ENCODE results near the gene EFEMP1.

- TF ChIP-seq CHD1 (IDR thresholded peaks at IDR 0.05; ENCODE audit: low read length) = no peak
- TF ChIP-seq, protein P1, sequence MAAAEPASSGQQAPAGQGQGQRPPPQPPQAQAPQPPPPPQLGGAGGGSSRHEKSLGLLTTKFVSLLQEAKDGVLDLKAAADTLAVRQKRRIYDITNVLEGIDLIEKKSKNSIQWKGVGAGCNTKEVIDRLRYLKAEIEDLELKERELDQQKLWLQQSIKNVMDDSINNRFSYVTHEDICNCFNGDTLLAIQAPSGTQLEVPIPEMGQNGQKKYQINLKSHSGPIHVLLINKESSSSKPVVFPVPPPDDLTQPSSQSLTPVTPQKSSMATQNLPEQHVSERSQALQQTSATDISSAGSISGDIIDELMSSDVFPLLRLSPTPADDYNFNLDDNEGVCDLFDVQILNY (CRISPR knock-in tag; IDR thresholded peaks at IDR 0.05) = no peak
- TF ChIP-seq, protein P2, sequence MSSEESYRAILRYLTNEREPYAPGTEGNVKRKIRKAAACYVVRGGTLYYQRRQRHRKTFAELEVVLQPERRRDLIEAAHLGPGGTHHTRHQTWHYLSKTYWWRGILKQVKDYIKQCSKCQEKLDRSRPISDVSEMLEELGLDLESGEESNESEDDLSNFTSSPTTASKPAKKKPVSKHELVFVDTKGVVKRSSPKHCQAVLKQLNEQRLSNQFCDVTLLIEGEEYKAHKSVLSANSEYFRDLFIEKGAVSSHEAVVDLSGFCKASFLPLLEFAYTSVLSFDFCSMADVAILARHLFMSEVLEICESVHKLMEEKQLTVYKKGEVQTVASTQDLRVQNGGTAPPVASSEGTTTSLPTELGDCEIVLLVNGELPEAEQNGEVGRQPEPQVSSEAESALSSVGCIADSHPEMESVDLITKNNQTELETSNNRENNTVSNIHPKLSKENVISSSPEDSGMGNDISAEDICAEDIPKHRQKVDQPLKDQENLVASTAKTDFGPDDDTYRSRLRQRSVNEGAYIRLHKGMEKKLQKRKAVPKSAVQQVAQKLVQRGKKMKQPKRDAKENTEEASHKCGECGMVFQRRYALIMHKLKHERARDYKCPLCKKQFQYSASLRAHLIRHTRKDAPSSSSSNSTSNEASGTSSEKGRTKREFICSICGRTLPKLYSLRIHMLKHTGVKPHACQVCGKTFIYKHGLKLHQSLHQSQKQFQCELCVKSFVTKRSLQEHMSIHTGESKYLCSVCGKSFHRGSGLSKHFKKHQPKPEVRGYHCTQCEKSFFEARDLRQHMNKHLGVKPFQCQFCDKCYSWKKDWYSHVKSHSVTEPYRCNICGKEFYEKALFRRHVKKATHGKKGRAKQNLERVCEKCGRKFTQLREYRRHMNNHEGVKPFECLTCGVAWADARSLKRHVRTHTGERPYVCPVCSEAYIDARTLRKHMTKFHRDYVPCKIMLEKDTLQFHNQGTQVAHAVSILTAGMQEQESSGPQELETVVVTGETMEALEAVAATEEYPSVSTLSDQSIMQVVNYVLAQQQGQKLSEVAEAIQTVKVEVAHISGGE (CRISPR knock-in tag; IDR thresholded peaks at IDR 0.05) = no peak
- no peak for TF ChIP-seq ZNF766 (CRISPR knock-in tag; conservative IDR thresholded peaks at IDR 0.05)
- TF ChIP-seq, protein P3, sequence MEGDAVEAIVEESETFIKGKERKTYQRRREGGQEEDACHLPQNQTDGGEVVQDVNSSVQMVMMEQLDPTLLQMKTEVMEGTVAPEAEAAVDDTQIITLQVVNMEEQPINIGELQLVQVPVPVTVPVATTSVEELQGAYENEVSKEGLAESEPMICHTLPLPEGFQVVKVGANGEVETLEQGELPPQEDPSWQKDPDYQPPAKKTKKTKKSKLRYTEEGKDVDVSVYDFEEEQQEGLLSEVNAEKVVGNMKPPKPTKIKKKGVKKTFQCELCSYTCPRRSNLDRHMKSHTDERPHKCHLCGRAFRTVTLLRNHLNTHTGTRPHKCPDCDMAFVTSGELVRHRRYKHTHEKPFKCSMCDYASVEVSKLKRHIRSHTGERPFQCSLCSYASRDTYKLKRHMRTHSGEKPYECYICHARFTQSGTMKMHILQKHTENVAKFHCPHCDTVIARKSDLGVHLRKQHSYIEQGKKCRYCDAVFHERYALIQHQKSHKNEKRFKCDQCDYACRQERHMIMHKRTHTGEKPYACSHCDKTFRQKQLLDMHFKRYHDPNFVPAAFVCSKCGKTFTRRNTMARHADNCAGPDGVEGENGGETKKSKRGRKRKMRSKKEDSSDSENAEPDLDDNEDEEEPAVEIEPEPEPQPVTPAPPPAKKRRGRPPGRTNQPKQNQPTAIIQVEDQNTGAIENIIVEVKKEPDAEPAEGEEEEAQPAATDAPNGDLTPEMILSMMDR (IDR thresholded peaks at IDR 0.05 in 2 of 3, conservative IDR thresholded peaks at IDR 0.05 in 1 of 3; ENCODE audit: insufficient read depth in 2 of 3, low read depth in 1 of 3, low read length in 3 of 3) = no peak
- no peak for TF ChIP-seq XRCC3 (IDR thresholded peaks at IDR 0.05)
- TF ChIP-seq MYC (IDR thresholded peaks at IDR 0.05; ENCODE audit: low read depth, low read length) = no peak
- TF ChIP-seq MYC (CRISPR knock-in tag; IDR thresholded peaks at IDR 0.05; ENCODE audit: borderline replicate concordance, low read depth) = no peak
- TF ChIP-seq BCOR (IDR thresholded peaks at IDR 0.05) = no peak
- TF ChIP-seq POLR2A (conservative IDR thresholded peaks at IDR 0.05) = no peak
Measured at GRCh38 chr2:55842046-55842445, 81.5 kb downstream of the EFEMP1 start.

All from K562 (cell line).